Frontal cortex (tissue), 4 donors: ENCODE data around the gene NUCKS1. TPM values are rescaled to one million over a fixed set of nuclear protein-coding genes. Genes with fewer than 3 reads are reported as not detected.

Experiments used
- DNase-seq, 2 donors: peaks; one replicate each; pipeline ENCODE4 v3.0.0; 2012; ENCODE audit warnings: low spot score in 2 of 2
- FAIRE-seq: peaks from 2 replicates; lab custom pipeline; 2012; peaks lifted over from hg19 to GRCh38; lab: Jason Lieb, UNC
- total RNA-seq: library from RNA; depleted of rRNA; stranded (reverse); fragments of >200 nt; gene quantifications from one replicate; pipeline ENCODE4 v1.2.3, GENCODE V29; 2014
- donor health status: control.
- donor health status: control.
- donor health status: control.

The NUCKS1 gene, protein sequence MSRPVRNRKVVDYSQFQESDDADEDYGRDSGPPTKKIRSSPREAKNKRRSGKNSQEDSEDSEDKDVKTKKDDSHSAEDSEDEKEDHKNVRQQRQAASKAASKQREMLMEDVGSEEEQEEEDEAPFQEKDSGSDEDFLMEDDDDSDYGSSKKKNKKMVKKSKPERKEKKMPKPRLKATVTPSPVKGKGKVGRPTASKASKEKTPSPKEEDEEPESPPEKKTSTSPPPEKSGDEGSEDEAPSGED
- total RNA-seq, result 234 TPM

DNA sequence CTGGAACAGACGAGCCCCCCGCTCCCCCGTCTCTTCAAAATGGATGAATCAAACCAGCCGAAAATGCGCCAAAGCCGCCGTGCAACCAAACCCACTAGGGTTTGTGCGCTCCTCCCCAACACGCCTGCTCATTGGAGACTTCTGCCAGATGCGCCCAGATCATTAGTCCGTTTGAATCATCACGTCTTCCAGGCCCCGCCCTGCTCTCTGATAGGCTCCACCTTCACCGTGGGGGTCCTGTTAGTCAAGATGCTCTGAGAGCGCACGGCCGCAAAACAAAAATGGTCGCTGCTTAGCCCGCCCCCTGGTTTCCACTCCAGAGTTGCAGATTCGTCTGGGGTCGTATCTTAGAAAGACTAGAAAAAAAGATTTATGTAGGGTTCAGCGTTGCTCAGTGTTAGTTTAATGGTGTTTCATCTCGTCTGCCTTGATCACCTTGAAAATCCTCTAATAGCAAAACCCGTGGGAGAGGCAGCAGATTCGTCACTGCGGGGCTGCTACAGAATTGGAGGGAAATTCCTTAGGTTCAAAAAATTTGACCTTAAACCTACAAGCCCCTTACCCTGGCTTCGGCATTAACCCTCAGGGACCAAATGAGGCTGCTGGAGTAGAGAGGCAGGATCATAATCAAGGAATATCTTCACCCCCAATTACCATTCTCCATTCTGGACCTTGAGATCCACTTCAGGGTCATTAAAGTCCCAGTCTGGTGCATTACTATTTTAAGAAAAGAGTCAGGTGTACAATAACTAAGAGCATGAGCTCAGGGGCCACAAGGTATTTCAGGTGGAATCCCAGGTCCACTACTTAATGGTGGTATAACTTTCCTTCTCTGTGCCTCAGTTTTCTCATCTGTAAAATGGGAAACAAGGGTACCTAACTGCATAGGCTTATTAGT, at the start of gene NUCKS1:
Gene NUCKS1, minus strand, starts transcription at position 45 of the 898 bp plus-strand sequence. CDS start 209 bp downstream, outside the sequence.
- peak; percentile 80 for FAIRE-seq
- DNase-seq, result peak; percentile 81 to 87

DNA sequence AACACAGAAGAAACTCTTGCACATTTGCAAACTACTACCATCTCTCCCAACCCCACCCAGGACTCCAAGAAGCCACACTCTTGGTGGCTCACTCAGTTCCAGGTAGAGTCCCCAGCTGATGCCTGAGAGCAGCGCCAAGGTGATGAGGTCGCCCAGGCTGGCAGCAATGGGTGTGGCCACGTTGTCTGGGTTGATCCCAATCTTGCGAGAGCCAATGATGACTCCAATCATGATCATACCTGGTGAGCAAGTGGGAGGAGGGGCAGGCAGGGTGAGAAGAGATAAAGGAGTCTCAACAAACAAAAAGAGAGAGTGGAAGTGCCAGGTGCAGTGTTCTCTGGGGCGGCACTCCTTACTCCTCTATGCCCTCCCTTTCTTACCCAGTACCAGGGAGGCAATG, 48.6 kb upstream of the NUCKS1 start:
- DNase-seq (no peak), FAIRE-seq (no peak)

DNA sequence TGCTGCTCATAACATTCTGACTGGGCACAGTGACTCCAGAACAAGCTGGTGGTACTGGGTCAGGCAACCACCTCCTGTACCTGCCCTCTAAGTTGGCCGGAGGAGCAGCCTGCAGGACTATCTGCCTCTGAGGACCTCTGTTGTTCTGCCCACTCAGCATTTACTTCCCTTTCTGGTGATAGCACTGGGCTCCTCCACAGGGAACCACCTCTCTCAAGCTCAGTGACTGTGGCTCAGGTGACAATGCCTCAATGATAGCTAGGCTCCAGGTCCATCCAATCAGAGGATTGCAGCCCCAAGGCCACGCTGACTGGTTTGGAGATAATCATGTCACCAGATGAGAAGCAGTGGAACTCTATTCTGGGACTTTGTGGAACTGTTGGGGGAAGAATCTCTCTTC, 47.2 kb upstream of the NUCKS1 start:
- DNase-seq, result no peak
- no peak for FAIRE-seq

DNA sequence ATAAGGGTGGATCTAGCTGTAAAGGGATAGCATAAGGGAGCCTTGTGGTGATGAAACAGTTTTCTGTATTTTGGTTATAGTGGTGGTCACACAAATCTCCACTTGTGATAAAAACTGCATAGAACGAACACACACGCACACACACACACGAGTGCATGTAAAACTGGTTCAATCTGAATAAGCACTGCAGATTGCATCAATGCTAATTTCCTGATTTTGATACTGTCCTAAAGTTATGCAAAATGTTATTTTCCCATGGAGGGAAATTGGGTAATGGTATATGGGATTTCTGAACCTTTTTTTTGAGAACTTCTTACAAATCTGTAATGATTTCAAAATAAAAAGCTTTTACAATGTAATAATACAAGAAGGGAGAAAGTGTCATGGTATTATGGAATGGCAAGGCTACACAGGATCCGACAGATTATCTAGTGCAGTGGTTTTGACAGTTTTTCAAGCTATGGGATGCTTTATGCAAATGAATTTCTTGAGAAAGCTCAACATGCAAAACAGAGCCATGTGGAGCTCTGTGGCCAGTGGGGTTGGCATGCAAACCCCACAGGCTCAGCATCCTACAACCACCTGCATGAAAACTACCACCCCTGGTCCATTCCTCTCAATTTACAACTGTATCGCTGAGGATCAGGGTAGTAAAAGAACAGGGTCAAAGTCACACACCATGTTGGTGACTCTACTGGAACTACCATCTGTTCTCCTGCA, 44.2 kb upstream of the NUCKS1 start:
- FAIRE-seq, result no peak
- no peak for DNase-seq

DNA sequence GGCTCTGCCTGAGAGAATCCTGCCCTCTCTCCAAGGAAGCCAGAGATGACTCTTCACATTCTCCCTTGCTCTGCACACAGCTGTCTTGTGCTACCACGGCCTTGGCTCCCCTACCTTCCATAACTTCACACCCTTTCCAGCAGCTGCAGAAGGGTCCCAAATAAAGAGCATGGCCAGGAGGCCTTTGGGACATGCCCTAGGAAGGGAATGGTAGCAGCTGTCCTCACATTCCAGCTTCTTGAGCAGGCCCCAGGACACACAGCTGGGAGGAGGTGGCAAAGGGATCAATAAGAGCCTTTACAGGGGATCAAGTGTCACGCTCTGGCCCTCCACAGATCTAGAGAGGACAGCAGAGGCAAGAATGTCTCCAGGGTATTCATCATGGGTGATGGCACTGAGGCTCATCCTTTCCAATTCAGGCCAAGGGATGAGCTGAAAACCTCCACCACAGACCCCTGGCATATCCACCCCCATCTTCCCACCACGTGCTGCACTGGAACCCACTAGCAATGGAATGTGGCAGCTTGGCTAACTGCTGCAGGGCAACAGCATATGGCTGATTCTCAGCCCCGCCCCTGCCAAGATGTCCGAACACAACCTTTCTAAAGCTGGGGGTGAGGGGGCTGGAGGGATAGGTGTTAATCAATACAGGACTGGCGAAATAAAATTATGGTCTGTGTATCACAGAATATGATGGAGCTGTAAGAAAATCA, 43.1 kb upstream of the NUCKS1 start:
- no peak for FAIRE-seq
- no peak for DNase-seq

DNA sequence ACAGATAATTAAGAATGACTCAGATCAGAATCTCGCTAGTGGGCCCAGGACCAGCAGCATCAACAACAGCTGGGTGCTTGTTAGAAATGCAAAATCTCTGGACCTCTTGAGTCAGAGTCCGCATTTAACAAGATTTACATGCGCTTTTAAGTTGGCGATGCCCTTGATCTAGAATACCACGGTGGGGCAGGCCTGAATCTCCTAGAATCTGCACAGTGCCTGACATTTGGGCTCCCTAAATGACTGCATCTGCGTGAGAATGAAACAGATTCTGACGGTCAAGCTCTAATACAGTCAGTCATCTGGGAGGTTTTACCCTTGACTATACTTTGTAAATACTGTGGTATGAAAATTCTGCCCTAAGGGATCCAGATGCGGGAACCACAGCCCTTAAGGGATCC, 42.5 kb upstream of the NUCKS1 start:
- no peak for FAIRE-seq

DNA sequence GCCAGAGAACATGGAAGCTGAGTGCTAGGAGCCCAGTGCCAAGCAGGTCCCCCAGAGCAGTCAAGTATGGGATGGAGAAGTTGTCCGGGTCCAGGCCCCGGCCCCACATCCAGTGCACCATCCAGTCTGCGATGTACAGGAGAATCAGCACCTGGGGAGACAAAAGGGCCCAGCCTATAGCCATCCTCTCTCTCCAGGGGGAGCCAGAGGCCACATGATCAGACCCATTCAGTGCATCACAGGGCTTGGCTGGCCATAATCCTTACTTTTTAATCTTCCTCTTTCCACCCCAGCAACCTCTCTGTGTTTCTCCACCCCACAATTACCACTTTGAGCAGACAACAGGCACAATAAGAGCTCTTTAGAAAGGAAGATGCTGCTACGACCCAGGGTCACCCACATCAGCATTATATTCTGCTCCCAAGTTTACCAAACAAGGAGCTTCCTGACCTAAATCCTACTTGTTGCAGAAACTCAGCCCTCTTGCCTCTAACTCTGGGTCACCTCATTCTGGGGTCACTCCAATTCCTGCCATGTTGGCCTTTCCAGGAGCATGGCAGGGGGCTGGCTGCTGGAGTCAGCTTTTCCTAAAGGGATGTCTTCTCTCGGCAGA, 41.7 kb upstream of the NUCKS1 start:
- no peak for FAIRE-seq
- DNase-seq, result peak; percentile 57 to 68

More for the DNA sequence above, 42.5 kb upstream of the NUCKS1 start:
- no peak for DNase-seq

DNA sequence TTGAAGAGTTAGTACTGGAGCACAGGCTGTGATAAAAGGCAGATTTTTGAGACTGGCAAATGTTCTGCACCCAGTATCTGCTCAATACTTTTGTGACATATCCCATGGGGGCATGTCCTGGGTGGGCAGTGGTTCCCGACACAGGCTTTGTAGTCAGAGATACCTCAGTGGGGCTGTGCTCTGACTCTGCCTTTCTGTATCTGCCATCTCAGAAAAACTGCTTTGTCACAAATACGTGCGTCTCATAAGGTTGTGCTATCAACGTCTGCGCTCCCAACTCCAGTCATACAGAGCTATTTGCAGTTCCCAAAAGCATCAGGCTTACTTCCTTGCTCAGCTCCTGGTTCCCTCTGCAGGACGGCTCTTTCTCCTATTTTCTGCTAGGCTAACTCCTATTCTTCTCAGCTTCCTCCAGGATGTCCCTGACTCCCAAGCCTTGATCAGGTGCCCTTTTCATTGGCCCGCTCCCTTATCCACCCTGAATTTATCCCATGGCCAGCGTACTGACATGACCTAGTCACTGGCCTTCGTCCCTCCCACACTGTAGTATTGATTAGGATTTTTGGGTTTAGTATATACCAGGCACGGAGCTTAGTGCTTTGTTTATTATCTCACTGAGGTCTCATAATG, 37.4 kb upstream of the NUCKS1 start:
- no peak for DNase-seq
- FAIRE-seq, result no peak

DNA sequence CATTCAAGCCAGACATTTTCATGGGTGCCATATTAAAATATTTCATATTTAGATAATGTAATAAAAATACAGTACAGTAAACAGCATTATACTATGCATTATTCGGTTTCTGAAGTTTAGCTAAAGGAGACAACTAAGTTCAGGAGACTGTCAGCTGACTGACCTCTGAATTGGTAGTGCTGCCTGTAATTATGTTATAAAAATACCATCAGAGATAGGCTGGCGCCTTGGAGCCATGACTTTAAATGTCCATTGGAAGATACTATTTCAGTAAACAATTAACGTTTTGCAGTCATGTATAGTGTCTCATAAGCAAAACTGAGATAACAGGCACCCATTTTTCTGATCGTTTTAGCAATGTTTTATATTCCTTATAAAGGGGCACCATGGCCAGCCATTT, 36.6 kb upstream of the NUCKS1 start:
- no peak for FAIRE-seq
- DNase-seq, result no peak

DNA sequence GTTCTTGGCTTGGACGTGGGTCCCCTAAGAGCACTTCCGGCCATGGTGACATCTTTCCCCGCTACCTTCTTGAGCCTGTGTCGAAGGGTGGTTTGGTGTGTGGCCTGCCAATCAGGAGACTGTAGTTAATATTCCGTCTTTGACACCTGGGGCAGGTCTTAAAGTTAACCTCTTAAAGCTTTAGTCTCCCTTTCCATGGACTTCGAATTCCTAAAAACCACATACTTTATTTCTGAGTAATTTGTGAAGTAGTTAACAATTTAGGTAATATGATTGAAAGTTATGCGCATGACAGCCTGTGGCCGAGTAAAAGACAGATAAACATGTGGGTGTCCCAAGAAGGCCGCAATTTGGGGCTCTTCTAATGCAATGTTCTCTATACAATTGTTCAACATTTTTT, 35.5 kb upstream of the NUCKS1 start:
- FAIRE-seq, result no peak
- DNase-seq, result no peak

DNA sequence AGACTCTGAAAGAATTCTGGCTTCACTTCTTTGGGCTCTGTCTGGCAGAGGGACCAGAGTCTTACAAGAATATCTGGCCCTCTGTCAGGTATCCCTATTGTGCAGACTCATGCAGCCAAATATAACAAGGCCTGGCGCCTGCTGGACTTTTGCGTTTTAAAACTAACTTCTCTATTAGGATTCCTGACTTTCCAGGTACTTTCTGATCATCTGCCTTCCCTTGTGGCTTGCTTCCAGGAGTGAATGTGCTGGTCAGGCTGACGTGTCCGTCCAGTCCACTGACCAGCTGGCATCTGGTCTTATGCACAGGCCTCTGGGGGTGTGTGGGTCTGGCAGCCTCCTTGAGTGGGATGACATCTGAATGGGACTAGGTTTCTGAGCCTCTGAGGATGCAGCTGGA, 33.9 kb upstream of the NUCKS1 start:
- FAIRE-seq (no peak), DNase-seq (no peak)

DNA sequence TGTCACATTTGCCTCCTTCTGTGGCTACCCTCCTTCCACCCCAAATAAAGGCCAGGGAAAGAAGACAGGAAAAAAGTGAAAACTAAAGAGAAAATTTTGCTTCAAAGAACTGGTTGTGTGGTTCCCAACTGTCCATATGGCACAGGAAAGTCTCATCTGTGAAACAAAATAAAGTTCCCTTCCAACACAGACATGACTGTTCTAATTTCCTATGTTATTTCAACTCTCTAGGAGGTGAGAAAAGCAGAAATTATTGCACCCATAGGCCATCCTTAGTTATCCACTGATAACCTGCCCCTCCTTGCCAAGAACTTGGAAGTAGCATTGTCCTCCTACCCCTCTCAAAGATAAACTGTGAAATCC, 33.4 kb upstream of the NUCKS1 start:
- DNase-seq (no peak), FAIRE-seq (no peak)

DNA sequence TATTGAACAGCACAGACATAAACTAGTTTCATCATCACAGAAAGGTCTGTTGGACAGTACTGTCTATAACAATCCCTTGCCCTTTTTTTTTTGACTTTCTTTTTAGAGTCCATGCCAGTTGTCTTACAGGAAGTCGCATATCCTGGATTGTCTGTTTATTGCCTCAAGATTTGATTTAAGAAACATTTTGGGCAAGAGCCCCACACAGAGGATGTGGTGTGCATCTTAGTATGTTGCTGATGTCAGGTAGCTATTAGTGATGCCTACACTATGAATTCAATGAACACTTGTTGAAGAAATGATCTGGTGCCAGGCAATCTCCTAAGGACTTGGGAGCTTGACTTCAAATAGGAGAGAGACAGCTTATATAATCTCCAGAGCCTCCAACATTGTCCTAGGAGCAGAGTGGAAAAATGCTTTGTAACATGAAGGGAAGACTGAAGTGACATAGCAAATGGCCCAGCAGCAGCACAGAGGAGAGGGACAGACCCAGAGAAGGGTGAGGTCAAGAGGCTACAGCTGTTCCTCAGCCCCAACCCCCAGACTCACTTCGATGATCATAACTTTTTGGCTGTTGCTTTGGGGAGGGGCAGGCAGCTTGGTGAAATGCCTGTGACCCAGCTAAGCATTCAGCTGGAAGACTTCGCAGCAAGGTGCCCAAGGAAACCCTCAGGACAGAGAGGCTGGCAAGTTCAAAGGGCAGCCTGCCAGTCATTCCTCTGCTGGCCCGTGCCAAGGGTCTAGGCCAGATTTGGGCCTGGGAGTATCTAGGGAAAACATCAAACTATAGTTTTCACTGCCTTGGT, 32.8 kb upstream of the NUCKS1 start:
- DNase-seq (no peak), FAIRE-seq (no peak)

DNA sequence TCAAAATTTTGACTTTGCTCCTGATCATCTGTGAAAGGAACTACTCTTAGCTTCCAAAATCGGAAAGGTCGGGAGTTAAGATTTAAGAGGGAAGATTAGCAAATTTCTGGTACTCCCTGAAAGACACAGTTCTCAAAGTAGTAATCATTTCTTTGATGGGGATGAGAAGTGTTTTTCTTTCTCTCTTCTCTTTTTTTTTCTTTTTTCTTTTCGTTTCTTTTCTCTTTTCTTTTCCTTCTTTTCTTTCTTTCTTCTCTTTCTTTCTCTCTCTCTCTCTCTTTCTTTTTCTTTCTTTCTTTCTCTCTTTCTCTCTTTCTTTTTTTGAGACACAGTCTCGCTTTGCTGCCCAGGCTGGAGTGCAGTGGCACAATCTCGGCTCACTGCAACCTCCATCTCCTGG, 30.4 kb upstream of the NUCKS1 start:
- no peak for FAIRE-seq
- no peak for DNase-seq

DNA sequence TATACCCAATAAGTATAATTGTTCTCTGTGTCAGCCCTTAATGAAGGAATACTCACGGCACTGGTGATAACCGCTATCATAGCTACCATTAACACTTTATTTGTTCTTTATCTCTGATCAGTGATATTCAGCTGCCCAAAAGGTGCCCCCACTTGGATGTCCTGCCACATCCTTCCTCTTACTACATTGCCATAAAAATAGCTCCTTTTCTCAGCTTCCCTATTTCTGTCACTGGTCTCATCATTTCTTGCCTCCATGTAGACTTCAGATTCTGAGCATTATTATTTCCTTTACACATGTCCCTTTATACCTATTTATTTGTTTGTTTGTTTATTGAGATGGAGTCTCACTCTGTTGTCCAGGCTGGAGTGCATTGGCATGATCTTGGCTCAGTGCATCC, 28.0 kb upstream of the NUCKS1 start:
- FAIRE-seq, result no peak
- no peak for DNase-seq

DNA sequence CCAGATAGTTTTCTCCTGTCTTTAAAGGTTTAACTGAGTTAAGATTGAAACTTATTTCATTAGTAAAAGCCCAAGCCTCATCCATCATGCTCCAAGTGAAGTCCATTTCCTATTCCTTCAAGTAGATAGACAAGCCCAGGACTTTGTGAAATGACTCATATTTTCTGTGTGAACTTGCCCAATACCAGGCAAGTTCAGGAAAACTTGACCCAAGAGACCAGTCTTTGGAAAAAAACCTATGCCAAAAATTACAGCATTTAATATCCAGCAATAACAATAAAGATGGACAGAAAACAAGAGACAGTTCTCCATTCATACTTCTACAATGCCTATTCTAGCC, 25.7 kb upstream of the NUCKS1 start:
- no peak for FAIRE-seq
- DNase-seq, result no peak

DNA sequence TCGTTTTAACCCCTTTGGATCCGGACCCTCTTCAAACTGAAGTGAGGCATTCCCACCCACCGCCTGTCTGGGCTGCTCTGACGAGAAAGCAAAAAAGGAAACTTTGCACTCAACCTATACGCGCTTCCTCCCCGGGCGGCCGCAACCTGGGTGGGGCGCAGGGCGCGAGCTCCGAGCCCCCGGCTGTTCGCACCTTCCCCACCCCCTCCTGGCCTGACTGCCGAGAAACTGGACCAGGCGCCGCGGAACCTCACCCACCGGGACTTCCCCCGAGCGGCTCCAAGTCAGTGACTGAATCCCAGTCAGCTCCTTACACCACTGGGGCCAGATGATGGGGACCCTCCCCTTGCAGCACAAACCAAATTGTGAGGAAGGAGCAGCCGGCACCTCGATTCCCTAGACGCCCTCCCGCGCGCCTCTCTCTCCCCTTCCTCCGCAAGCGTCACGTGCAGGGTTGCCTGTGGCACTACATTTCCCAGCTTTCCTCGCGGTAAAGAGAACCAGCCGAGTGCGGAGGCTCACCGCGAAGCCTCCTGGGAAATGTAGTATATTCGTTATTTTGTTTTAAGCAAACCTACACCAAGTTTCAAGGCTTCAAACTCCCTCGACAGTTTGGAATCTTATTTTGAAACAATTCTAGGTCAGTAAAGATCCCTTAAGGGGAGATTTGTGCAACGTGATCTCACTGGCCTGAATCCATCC, 25.2 kb upstream of the NUCKS1 start, which contains the start of gene RAB29:
Gene RAB29, minus strand, starts transcription at position 468 of the 702 bp plus-strand sequence. CDS start 526 bp downstream, outside the sequence.
- no peak for FAIRE-seq
- peak; percentile 77 to 78 for DNase-seq
